ENCODE measurements around the gene PDE9A. TPM values are rescaled to one million over a fixed set of nuclear protein-coding genes. Genes with fewer than 3 reads are reported as not detected.

PDE9A gene
- total and polyA plus RNA-seq, 2 experiments from 2014 or later = 14.3 to 19.6 TPM

GRCh38 chr21:42698733-42699132 lies 45.3 kb downstream of the PDE9A start:
- Histone ChIP-seq H3K4me2 (no peak overlapping the region), H3K9me3 (ENCODE audit: low read depth) (no peaks in the 10 kb centered on the region), H4K20me1 (ENCODE audit: insufficient read depth, poor library complexity, severe bottlenecking) (no peaks in the 10 kb centered on the region), H3K27me3 (no peaks in the 10 kb centered on the region), H3K36me3 (replicated peaks; ENCODE audit: insufficient read depth, low read depth) (no peaks in the 10 kb centered on the region), H3K27ac (no peak overlapping the region), H2AFZ (no peak overlapping the region), H3K79me2 (no peaks in the 10 kb centered on the region), H3K9me2 (replicated peaks; ENCODE audit: insufficient read depth) (no peaks in the 10 kb centered on the region), H3K4me1 (ENCODE audit: insufficient read depth) (no peaks in the 10 kb centered on the region), H3K4me3 (no peak overlapping the region)
- no peak for DNase-seq (ENCODE audit: low spot score)
- WGBS (ENCODE audit: low lambda C conversion rate, missing lambda C conversion rate) = 93% methylated on average over 9 of the region's 9 CpGs
- TF ChIP-seq CTCF (IDR thresholded peaks at IDR 0.05; ENCODE audit: poor library complexity) (no peak), EZH2phosphoT487 (IDR thresholded peaks at IDR 0.05; ENCODE audit: low read depth, severe bottlenecking, unreplicated experiment) (no peak), EZH2 (IDR thresholded peaks at IDR 0.05; ENCODE audit: borderline replicate concordance) (no peak)

GRCh38 chr21:42699196-42699595 lies 45.8 kb downstream of the PDE9A start:
- H3K9me2 ChIP-seq (replicated peaks; ENCODE audit: insufficient read depth) = no peaks in the 10 kb centered on the region
- H3K4me3 ChIP-seq = no peak overlapping the region
- 82% methylated on average over 6 of the region's 6 CpGs for WGBS (ENCODE audit: low lambda C conversion rate, missing lambda C conversion rate)
- H4K20me1 ChIP-seq (ENCODE audit: insufficient read depth, poor library complexity, severe bottlenecking) = no peaks in the 10 kb centered on the region
- H2AFZ ChIP-seq = no peak overlapping the region
- H3K4me1 ChIP-seq (ENCODE audit: insufficient read depth) = no peaks in the 10 kb centered on the region
- H3K4me2 ChIP-seq = no peak overlapping the region
- DNase-seq (ENCODE audit: low spot score) = no peak
- no peak overlapping the region for H3K27ac ChIP-seq
- no peaks in the 10 kb centered on the region for H3K9me3 ChIP-seq (ENCODE audit: low read depth)
- no peaks in the 10 kb centered on the region for H3K36me3 ChIP-seq (replicated peaks; ENCODE audit: insufficient read depth, low read depth)
- H3K27me3 ChIP-seq = no peaks in the 10 kb centered on the region
- TF ChIP-seq EZH2phosphoT487 (IDR thresholded peaks at IDR 0.05; ENCODE audit: low read depth, severe bottlenecking, unreplicated experiment) (no peak), CTCF (IDR thresholded peaks at IDR 0.05; ENCODE audit: poor library complexity) (no peak), EZH2 (IDR thresholded peaks at IDR 0.05; ENCODE audit: borderline replicate concordance) (no peak)
- H3K79me2 ChIP-seq = no peaks in the 10 kb centered on the region

- Histone ChIP-seq H3K9me3 (ENCODE audit: low read depth) (no peaks in the 10 kb centered on the region), H4K20me1 (ENCODE audit: insufficient read depth, poor library complexity, severe bottlenecking) (no peaks in the 10 kb centered on the region), H3K27me3 (no peaks in the 10 kb centered on the region), H3K27ac (no peak overlapping the region), H3K4me3 (no peak overlapping the region), H3K36me3 (replicated peaks; ENCODE audit: insufficient read depth, low read depth) (no peaks in the 10 kb centered on the region), H3K9me2 (replicated peaks; ENCODE audit: insufficient read depth) (no peaks in the 10 kb centered on the region), H3K79me2 (no peaks in the 10 kb centered on the region), H2AFZ (no peak overlapping the region), H3K4me2 (no peak overlapping the region), H3K4me1 (ENCODE audit: insufficient read depth) (no peaks in the 10 kb centered on the region)
- 96% methylated on average over 7 of the region's 7 CpGs for WGBS (ENCODE audit: low lambda C conversion rate, missing lambda C conversion rate)
- no peak for DNase-seq (ENCODE audit: low spot score)
- TF ChIP-seq EZH2 (IDR thresholded peaks at IDR 0.05; ENCODE audit: borderline replicate concordance) = no peak
Measured at GRCh38 chr21:42701706-42702456, 48.5 kb downstream of the PDE9A start.

- Histone ChIP-seq H3K4me3 (no peak overlapping the region), H3K9me3 (ENCODE audit: low read depth) (no peaks in the 10 kb centered on the region), H2AFZ (no peak overlapping the region), H3K4me2 (no peak overlapping the region), H3K79me2 (no peaks in the 10 kb centered on the region), H3K27me3 (no peaks in the 10 kb centered on the region), H3K9me2 (replicated peaks; ENCODE audit: insufficient read depth) (no peaks in the 10 kb centered on the region), H3K27ac (no peak overlapping the region), H3K4me1 (ENCODE audit: insufficient read depth) (no peaks in the 10 kb centered on the region), H3K36me3 (replicated peaks; ENCODE audit: insufficient read depth, low read depth) (no peaks in the 10 kb centered on the region), H4K20me1 (ENCODE audit: insufficient read depth, poor library complexity, severe bottlenecking) (no peaks in the 10 kb centered on the region)
- TF ChIP-seq EZH2 (IDR thresholded peaks at IDR 0.05; ENCODE audit: borderline replicate concordance) = no peak
- TF ChIP-seq CTCF (IDR thresholded peaks at IDR 0.05; ENCODE audit: poor library complexity) = no peak
- TF ChIP-seq EZH2phosphoT487 (IDR thresholded peaks at IDR 0.05; ENCODE audit: low read depth, severe bottlenecking, unreplicated experiment) = no peak
- no peak for DNase-seq (ENCODE audit: low spot score)
- WGBS (ENCODE audit: low lambda C conversion rate, missing lambda C conversion rate) = 91% methylated on average over 9 of the region's 9 CpGs
Measured at GRCh38 chr21:42702720-42703119, 49.3 kb downstream of the PDE9A start.
